RWPE1 (cell line): ENCODE results near the gene CES2.
"Not testable (repeated sequence)": the region's sequence is repeated elsewhere in the genome, so short reads cannot be mapped to it uniquely, and the experiment has no call there.

ENCODE experiments used
- CTCF ChIA-PET: fragments of 350-600 bp; sonication (Branson Sonifier 250); formaldehyde crosslinking; extraction: SDS; loops from one replicate; lab custom pipeline; 2021; lab: Yijun Ruan, JAX
- POLR2A ChIA-PET: fragments of 400-600 bp; formaldehyde crosslinking; extraction: SDS; loops from one replicate; lab custom pipeline; 2020; ENCODE audit warnings: antibody characterized with exemption; ENCODE audit not compliant: low non-redundant PET; lab: Yijun Ruan, JAX
- DNase-seq: peaks from one replicate; pipeline ENCODE4 v3.0.0; 2012; ENCODE audit warnings: low spot score
- H3K27ac ChIP-seq: fragments of 450-650 bp; 2 replicates; pipeline ENCODE4 v1.5.1; 2017
- CTCF ChIP-seq: fragments of 450-650 bp; conservative IDR thresholded peaks from 2 replicates; pipeline ENCODE4 v1.5.1; 2017; ENCODE audit warnings: low read depth, mild to moderate bottlenecking

CES2 gene

DNA sequence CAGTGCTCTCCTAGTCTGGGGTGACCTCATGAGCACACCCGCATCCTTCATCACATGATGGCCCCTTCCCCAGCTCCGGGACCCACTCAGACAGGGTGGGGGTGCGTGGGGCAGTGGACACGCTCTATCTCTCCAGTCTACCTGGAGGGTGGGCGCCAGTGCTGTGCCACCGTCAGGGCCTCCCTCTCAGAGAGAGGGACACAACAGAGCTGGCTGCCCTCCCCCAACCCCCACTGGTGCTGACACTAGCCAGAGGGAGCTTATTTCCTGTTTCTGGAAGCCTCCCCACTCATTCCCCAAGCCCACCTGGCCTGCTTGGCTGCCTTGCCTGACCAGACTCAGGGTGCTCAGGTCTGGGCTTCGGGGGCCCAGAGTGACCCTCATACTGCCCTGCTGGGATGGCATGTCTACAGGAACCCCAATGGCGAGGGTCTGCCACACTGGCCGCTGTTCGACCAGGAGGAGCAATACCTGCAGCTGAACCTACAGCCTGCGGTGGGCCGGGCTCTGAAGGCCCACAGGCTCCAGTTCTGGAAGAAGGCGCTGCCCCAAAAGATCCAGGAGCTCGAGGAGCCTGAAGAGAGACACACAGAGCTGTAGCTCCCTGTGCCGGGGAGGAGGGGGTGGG, 8.2 kb downstream of the CES2 start:
- TF ChIP-seq CTCF: no peak
- ChIA-PET POLR2A (interaction anchor here (0.6 kb wide), 1 partner anchor 28 kb away, joined by 3 read pairs; no protein-coding TSS in a partner anchor), CTCF (interaction anchor here (1.6 to 2.7 kb wide), 2 partner anchors 10 to 49 kb away, joined by 6 to 12 read pairs; no protein-coding TSS in a partner anchor)
- no peak for DNase-seq
- H3K27ac ChIP-seq: peak overlapping the region; percentile 24

- peak overlapping the region; percentile 42 for H3K27ac ChIP-seq
- CTCF ChIA-PET: interaction anchor here (2.7 kb wide), 1 partner anchor 10 kb away, joined by 6 read pairs; no protein-coding TSS in a partner anchor
- TF ChIP-seq CTCF: no peak
- DNase-seq: no peak
- POLR2A ChIA-PET: interaction anchor here (0.6 kb wide), 1 partner anchor 8 kb away, joined by 3 read pairs; no protein-coding TSS in a partner anchor
These were observed 8.7 kb downstream of the CES2 start for GRCh38 chr16:66944054-66944441.

DNA sequence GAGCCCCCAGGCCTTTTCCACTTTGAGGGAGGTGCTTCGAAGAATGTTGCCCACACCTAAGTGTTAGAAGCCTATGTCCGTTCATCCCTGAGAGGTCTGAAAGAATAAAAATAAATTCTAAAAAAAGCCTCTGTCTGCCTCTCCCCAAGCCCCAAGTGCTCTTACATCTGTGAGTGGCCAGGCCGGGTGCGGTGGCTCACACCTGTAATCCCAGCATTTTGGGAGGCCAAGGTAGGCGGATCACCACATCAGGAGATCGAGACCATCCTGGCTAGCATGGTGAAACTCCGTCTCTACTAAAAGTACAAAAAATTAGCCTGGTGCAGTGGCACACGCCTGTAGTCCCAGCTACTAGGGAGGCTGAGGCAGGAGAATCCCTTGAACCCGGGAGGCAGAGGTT, 9.7 kb downstream of the CES2 start:
- POLR2A ChIA-PET, DNase-seq: not testable (repeated sequence)
- peak overlapping the region; percentile 42 for H3K27ac ChIP-seq
- CTCF ChIA-PET: interaction anchor here (1.0 to 2.7 kb wide), 2 partner anchors 9 to 49 kb away, joined by 4 to 6 read pairs; no protein-coding TSS in a partner anchor

GRCh38 chr16:66945939-66946338, 10.6 kb downstream of the CES2 start:
- CTCF ChIA-PET: interaction anchor here (0.6 to 1.0 kb wide), 4 partner anchors 50 to 239 kb away, joined by 3 to 7 read pairs (median 4); no protein-coding TSS in a partner anchor
- POLR2A ChIA-PET: no interaction called here

DNA sequence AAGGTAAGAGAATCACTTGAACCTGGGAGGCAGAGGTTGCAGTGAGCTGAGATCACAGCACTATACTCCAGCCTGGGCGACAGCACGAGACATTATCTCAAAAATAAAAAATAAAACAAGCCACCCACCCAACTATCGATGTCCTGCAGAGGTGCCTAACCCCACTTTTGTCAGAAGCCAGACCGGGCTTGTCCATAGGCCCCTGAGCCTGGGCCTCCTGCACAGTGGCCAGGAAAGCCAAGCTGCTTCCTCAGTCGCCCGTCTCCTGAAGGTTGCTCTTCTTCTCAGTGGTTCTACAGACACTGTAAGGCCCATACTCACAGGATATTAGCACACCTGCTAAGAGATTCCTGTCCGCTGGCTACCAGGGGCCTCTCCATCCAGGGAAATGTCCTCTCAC, 11.2 kb downstream of the CES2 start:
- H3K27ac ChIP-seq: 0 out of 2 replicates have a peak overlapping the region, but pooled peaks have one; percentile 4
- POLR2A ChIA-PET: no interaction called here
- no peak for DNase-seq
- CTCF ChIA-PET: interaction anchor here (0.6 to 1.5 kb wide), 4 partner anchors 68 to 239 kb away, joined by 3 to 7 read pairs (median 4); no protein-coding TSS in a partner anchor
- no peak for TF ChIP-seq CTCF

More at GRCh38 chr16:66945939-66946338, 10.6 kb downstream of the CES2 start:
- DNase-seq: no peak
- no peak for TF ChIP-seq CTCF
- H3K27ac ChIP-seq: peak overlapping the region; percentile 42; the same call in 1 of the 2 replicates

GRCh38 chr16:66946974-66947301, 11.6 kb downstream of the CES2 start:
- ChIA-PET CTCF (interaction anchor here (0.6 to 1.5 kb wide), 4 partner anchors 68 to 406 kb away, joined by 3 to 6 read pairs (median 3); no protein-coding TSS in a partner anchor), POLR2A (no interaction called here)
- no peak for TF ChIP-seq CTCF
- DNase-seq: no peak
- H3K27ac ChIP-seq: no peak overlapping the region
